K562 (cell line): ENCODE data around the gene ZMAT2. TPM values are rescaled to one million over a fixed set of nuclear protein-coding genes. Genes with fewer than 3 reads are reported as not detected.

Experiments
- CBFA2T2 ChIP-seq: fragments of 450-650 bp; conservative IDR thresholded peaks from 2 replicates; pipeline ENCODE4 v1.6.1; 2017; ENCODE audit warnings: mild to moderate bottlenecking
- CBFB ChIP-seq: sonication (generic); formaldehyde crosslinking; IDR thresholded peaks from 2 replicates; pipeline ENCODE4 v1.4.0; 2020; ENCODE audit warnings: mild to moderate bottlenecking, missing genetic modification reagents
- CBX1 ChIP-seq: sonication (generic); IDR thresholded peaks from 2 replicates; pipeline ENCODE4 v1.6.1; 2016; ENCODE audit warnings: antibody characterized with exemption, low read depth, mild to moderate bottlenecking
- CHD2 ChIP-seq: IDR thresholded peaks from 2 replicates; pipeline ENCODE4 v1.6.1; 2011; ENCODE audit warnings: low read depth, low read length
- CREB5 ChIP-seq: fragments of 250-450 bp; sonication (Bioruptor Pico); IDR thresholded peaks from 2 replicates; pipeline ENCODE4 v1.5.0; 2020; ENCODE audit warnings: mild to moderate bottlenecking
- DLX4 ChIP-seq: fragments of 250-450 bp; sonication (Bioruptor Pico); IDR thresholded peaks from 2 replicates; pipeline ENCODE4 v1.6.1; 2021; ENCODE audit warnings: mild to moderate bottlenecking
- JUN ChIP-seq, 2 experiments: sonication (generic) in 1 of 2; formaldehyde crosslinking in 1 of 2; IDR thresholded peaks; 2 replicates each; pipeline versions ENCODE4 v1.6.1 to v1.8.0; 2012 to 2022; ENCODE audit warnings: borderline replicate concordance in 2 of 2, mild to moderate bottlenecking in 2 of 2, improper control_type of control experiment in 1 of 2, low read depth in 1 of 2, low read length in 1 of 2, missing genetic modification reagents in 1 of 2
- KDM1A ChIP-seq, 2 experiments: fragments of 450-650 bp; IDR thresholded peaks; 2 replicates each; pipeline ENCODE4 v1.6.1; 2016; ENCODE audit warnings: mild to moderate bottlenecking in 2 of 2
- KDM2B ChIP-seq: fragments of 250-450 bp; sonication (Bioruptor Pico); IDR thresholded peaks from 2 replicates; pipeline ENCODE4 v1.8.0; 2021; ENCODE audit warnings: mild to moderate bottlenecking, moderate library complexity
- MAFF ChIP-seq: IDR thresholded peaks from 2 replicates; pipeline ENCODE4 v1.6.1; 2012; ENCODE audit warnings: low read length, improper control_type of control experiment
- MBD1 ChIP-seq: fragments of 250-450 bp; sonication (Bioruptor Pico); IDR thresholded peaks from 2 replicates; pipeline ENCODE4 v1.8.0; 2022; ENCODE audit warnings: inconsistent platforms
- MEIS2 ChIP-seq: fragments of 450-650 bp; IDR thresholded peaks from 2 replicates; pipeline ENCODE4 v1.6.1; 2014; ENCODE audit warnings: mild to moderate bottlenecking; ENCODE audit not compliant: partially characterized antibody
- NCOA4 ChIP-seq: fragments of 450-650 bp; IDR thresholded peaks from 2 replicates; pipeline ENCODE4 v1.6.1; 2018; ENCODE audit warnings: mild to moderate bottlenecking; ENCODE audit not compliant: partially characterized antibody
- PHB ChIP-seq: fragments of 250-450 bp; sonication (Bioruptor Pico); IDR thresholded peaks from 2 replicates; pipeline ENCODE4 v1.5.0; 2021
- PKNOX1 ChIP-seq: fragments of 450-650 bp; IDR thresholded peaks from 2 replicates; pipeline ENCODE4 v1.6.1; 2016
- POLR2H ChIP-seq: IDR thresholded peaks from 2 replicates; pipeline ENCODE4 v1.6.1; 2016; ENCODE audit warnings: missing genetic modification characterization, low read depth, mild to moderate bottlenecking, control low read depth, missing compliant biosample characterization, moderate library complexity
- SIRT6 ChIP-seq: IDR thresholded peaks from one replicate; pipeline ENCODE4 v1.6.1; 2012; ENCODE audit warnings: low read depth, mild to moderate bottlenecking, control low read depth, inconsistent platforms, low read length, moderate library complexity
- SMARCC2 ChIP-seq: fragments of 450-650 bp; IDR thresholded peaks from 2 replicates; pipeline ENCODE4 v1.6.1; 2017; ENCODE audit warnings: antibody characterized with exemption, moderate library complexity, mild to moderate bottlenecking, low read depth
- SRF ChIP-seq, 2 experiments: fragments of 250-450, 450-650 bp in 1 of 2; sonication (Bioruptor Pico) in 1 of 2; sonication (generic) in 1 of 2; formaldehyde crosslinking; IDR thresholded peaks; 2 replicates each; pipeline versions ENCODE4 v1.5.0 to v1.5.1; 2020 to 2022; ENCODE audit warnings: mild to moderate bottlenecking in 1 of 2, missing genetic modification reagents in 1 of 2
- SRSF7 ChIP-seq: fragments of 200-400 bp; formaldehyde crosslinking; optimal IDR thresholded peaks from 2 replicates; pipeline ENCODE3; 2017; ENCODE audit warnings: mild to moderate bottlenecking, low read depth, low read length
- ZNF12 ChIP-seq: sonication (generic); formaldehyde crosslinking; IDR thresholded peaks from 2 replicates; pipeline ENCODE4 v1.4.0; 2020; ENCODE audit warnings: mild to moderate bottlenecking, missing genetic modification reagents
- ZNF133 ChIP-seq: fragments of 250-450 bp; sonication (Bioruptor Pico); IDR thresholded peaks from 2 replicates; pipeline ENCODE4 v1.4.0; 2020; ENCODE audit warnings: mild to moderate bottlenecking
- ZNF347 ChIP-seq: fragments of 450-650 bp; formaldehyde crosslinking; IDR thresholded peaks from 2 replicates; pipeline ENCODE4 v1.4.0; 2020; ENCODE audit warnings: low read depth, mild to moderate bottlenecking, moderate library complexity
- ZNF354B ChIP-seq: fragments of 250-450 bp; sonication (Bioruptor Pico); IDR thresholded peaks from 2 replicates; pipeline ENCODE4 v1.4.0; 2020
- ZNF77 ChIP-seq: fragments of 250-450 bp; sonication (Bioruptor Pico); IDR thresholded peaks from 2 replicates; pipeline ENCODE4 v1.5.0; 2020
- polyA plus RNA-seq, 8 experiments: library from polyadenylated mRNA; depleted of rRNA in 4 of 8; stranded (reverse) in 5 of 8; unstranded in 3 of 8; fragments of >200 nt; fragmentation: Nextera tagmentation in 2 of 8; fragmentation: Illumina TruSeq in 1 of 8; extraction: Ambion mirVana in 2 of 8; extraction: Trizol in 1 of 8; gene quantifications; 2 replicates each; pipeline versions ENCODE4 v1.2.1 to v1.2.3, GENCODE V29; 2011 to 2014; ENCODE audit warnings: inconsistent platforms in 1 of 8, missing spikeins in 1 of 8
- total RNA-seq, 7 experiments: library from RNA; depleted of rRNA in 6 of 7; stranded (reverse); fragments of >200 nt in 6 of 7; fragmentation: Illumina TruSeq in 2 of 7; extraction: Trizol in 2 of 7; gene quantifications; 2 replicates each; pipeline versions ENCODE4 v1.2.1 to v1.2.3, GENCODE V29; 2011 to 2021; ENCODE audit warnings: low replicate concordance in 1 of 7

ZMAT2 gene
- total and polyA plus RNA-seq, 9 of the 15 experiments (the other 6 are each of a cell fraction or from before 2014, with no cell fraction given): 44.2 to 101 (median 69.2) TPM

GRCh38 chr5:140700177-140701144 is at the start of gene ZMAT2 (continued):
- TF ChIP-seq NCOA4 (no peak), POLR2H (0 out of 2 replicates have a peak, but pooled peaks have one; percentile 38), MAFF (no peak), SMARCC2 (no peak), MBD1 (CRISPR knock-in tag) (no peak), DLX4 (CRISPR knock-in tag) (no peak), ZNF354B (no peak), PHB (CRISPR knock-in tag) (no peak), ZNF77 (no peak), PKNOX1 (no peak), CBFB (no peak), CREB5 (CRISPR knock-in tag) (no peak), KDM2B (CRISPR knock-in tag) (no peak), CHD2 (no peak), SRF (CRISPR knock-in tag; IDR thresholded peaks at IDR 0.05) (peak in 1 of 2 experiments; percentile 63; a peak in 1 of 4 replicates), ZNF12 (CRISPR knock-in tag) (no peak), ZNF347 (CRISPR knock-in tag) (no peak), CBFA2T2 (no peak), JUN (IDR thresholded peaks at IDR 0.05; ENCODE audit: borderline replicate concordance, low read depth, low read length) (no peak), JUN (CRISPR knock-in tag; IDR thresholded peaks at IDR 0.05; ENCODE audit: borderline replicate concordance) (no peak), MEIS2 (peak; percentile 54), CBX1 (no peak), ZNF133 (CRISPR knock-in tag) (no peak), SIRT6 (no peak), KDM1A (IDR thresholded peaks at IDR 0.05) (no peak), SRSF7 (no peak)
